ENCODE results near the gene ELF2. TPM values are rescaled to one million over a fixed set of nuclear protein-coding genes. Genes with fewer than 3 reads are reported as not detected.

Gene ELF2
- total and polyA plus RNA-seq, 9 donors, result 28.8 to 66.8 (median 51.1) TPM

- H3K4me1 ChIP-seq (ENCODE audit: insufficient read depth), result no peaks in the 10 kb centered on the region
- no peaks in the 10 kb centered on the region for H3K36me3 ChIP-seq
- peak overlapping the region; percentile 76 for H3K4me3 ChIP-seq
- H3K27me3 ChIP-seq, result no peaks in the 10 kb centered on the region
- no peaks in the 10 kb centered on the region for H3K9me3 ChIP-seq
- WGBS, 3 donors, result 28 to 37% (median 28%) methylated on average over 5 of the region's 5 CpGs
- intact Hi-C loops (cut with DNase I), result loop anchor here in 2 of 4 donors (10.0 kb wide), 2 partner anchors 50 to 220 kb away; partner anchors contain the start of genes NAA15 (in 1 of the 2) and NDUFC1 (in 1 of the 2)
- no peak for DNase-seq
- H3K27ac ChIP-seq, result no peak overlapping the region
- TF ChIP-seq EP300 (IDR thresholded peaks at IDR 0.05), result no peak
Observed at GRCh38 chr4:139085141-139085540, 91.9 kb downstream of the ELF2 start.

DNA sequence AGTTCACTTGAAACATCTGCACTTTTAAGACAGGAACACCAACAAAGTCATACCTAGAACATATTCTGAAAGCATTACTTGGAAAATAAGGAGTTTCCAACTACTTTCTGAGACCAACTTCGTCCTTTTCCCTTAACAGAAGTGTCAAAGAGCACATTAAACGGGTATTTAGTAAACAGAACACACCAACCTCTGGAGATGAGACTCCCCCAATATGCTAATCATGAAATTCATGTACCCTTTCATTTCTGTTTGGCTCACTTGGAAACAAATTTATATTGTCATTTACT, 92.3 kb downstream of the ELF2 start:
- WGBS, 3 donors, result 0 to 2% (median 0%) methylated on average over 2 of the region's 2 CpGs
- H3K4me1 ChIP-seq (ENCODE audit: insufficient read depth), result no peaks in the 10 kb centered on the region
- peak overlapping the region; percentile 76 for H3K4me3 ChIP-seq
- TF ChIP-seq EP300 (IDR thresholded peaks at IDR 0.05), result no peak
- TF ChIP-seq POLR2A (IDR thresholded peaks at IDR 0.05), result no peak
- no peak for TF ChIP-seq CTCF (IDR thresholded peaks at IDR 0.05)
- peak overlapping the region; percentile 88 to 92 for H3K27ac ChIP-seq
- no peaks in the 10 kb centered on the region for H3K27me3 ChIP-seq
- intact Hi-C loops (cut with DNase I), result loop anchor here in 2 of 4 donors (5.0 to 10.0 kb wide), 3 partner anchors 50 to 220 kb away; partner anchors contain the start of genes ELF2 (in 1 of the 2), NAA15 (in 1 of the 2) and NDUFC1 (in 1 of the 2)
- no peak for DNase-seq
- no peaks in the 10 kb centered on the region for H3K9me3 ChIP-seq
- no peaks in the 10 kb centered on the region for H3K36me3 ChIP-seq

GRCh38 chr4:139083956-139084803, 92.8 kb downstream of the ELF2 start:
- DNase-seq, result peak; percentile 83 to 93 (median 88)
- Histone ChIP-seq H3K27me3 (no peaks in the 10 kb centered on the region), H3K4me3 (peak overlapping the region; percentile 76), H3K36me3 (no peaks in the 10 kb centered on the region), H3K27ac (peak overlapping the region; percentile 88 to 92), H3K9me3 (no peaks in the 10 kb centered on the region), H3K4me1 (ENCODE audit: insufficient read depth) (no peaks in the 10 kb centered on the region)
- WGBS, 3 donors, result 0 to 8% (median 1%) methylated on average over 34 to 68 of the region's 68 CpGs
- intact Hi-C loops (cut with DNase I), result loop anchor here in 2 of 4 donors (5.0 to 10.0 kb wide), 3 partner anchors 49 to 221 kb away; partner anchors contain the start of genes ELF2 (in 1 of the 2), NAA15 (in 1 of the 2) and NDUFC1 (in 1 of the 2)
- no peak for TF ChIP-seq EP300 (IDR thresholded peaks at IDR 0.05)
- peak in 2 of 3 donors; percentile 28 to 51 for TF ChIP-seq CTCF (IDR thresholded peaks at IDR 0.05)

- no peaks in the 10 kb centered on the region for H3K36me3 ChIP-seq
- H3K27me3 ChIP-seq, result no peaks in the 10 kb centered on the region
- H3K27ac ChIP-seq, result peak overlapping the region; percentile 88 to 92
- H3K4me1 ChIP-seq (ENCODE audit: insufficient read depth), result peaks cover 1% of the 10 kb centered on the region
- TF ChIP-seq POLR2A (IDR thresholded peaks at IDR 0.05) (no peak), CTCF (IDR thresholded peaks at IDR 0.05) (peak in 1 of 3 donors; percentile 11), EP300 (IDR thresholded peaks at IDR 0.05) (no peak)
- H3K4me3 ChIP-seq, result peak overlapping the region; percentile 76
- no peaks in the 10 kb centered on the region for H3K9me3 ChIP-seq
- WGBS, 3 donors, result 0 to 1% (median 0%) methylated on average over 34 of the region's 34 CpGs
- DNase-seq, result peak in 3 of 5 donors; percentile 56 to 74 (median 63)
- intact Hi-C loops (cut with DNase I), result loop anchor here in 2 of 4 donors (5.0 to 10.0 kb wide), 3 partner anchors 49 to 221 kb away; partner anchors contain the start of genes ELF2 (in 1 of the 2), NAA15 (in 1 of the 2) and NDUFC1 (in 1 of the 2)
Observed at GRCh38 chr4:139083607-139083955, 93.4 kb downstream of the ELF2 start.
